Measurements from ENCODE around the gene MRPL42. TPM values are rescaled to one million over a fixed set of nuclear protein-coding genes. Genes with fewer than 3 reads are reported as not detected.

Gene MRPL42
- total RNA-seq, 8 experiments from 2014 or later, result 61.0 to 105 (median 77.9) TPM

DNA sequence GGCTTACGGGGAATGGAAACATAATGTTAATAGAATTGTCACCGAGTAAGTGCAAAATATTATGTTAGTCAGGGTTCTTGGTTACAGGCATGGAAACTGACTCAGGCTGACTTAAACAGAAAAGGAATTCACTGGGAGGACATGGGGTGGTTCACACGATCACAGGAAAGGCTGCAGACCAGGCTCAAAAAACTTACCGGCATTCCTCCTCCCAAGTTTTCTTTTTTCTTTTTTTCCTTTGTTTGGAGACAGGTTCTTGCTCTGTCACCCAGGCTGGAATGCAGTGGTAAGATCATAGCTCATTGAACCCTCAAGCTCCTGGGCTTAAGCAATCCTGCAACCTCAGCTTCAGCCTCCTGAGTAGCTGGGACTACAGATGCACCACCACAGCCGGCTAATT, 13.7 kb upstream of the MRPL42 start:
- no peaks in the 10 kb centered on the region for H3K4me1 ChIP-seq (replicated peaks in 1 of 2)
- no peak overlapping the region for H3K4me3 ChIP-seq
- no peak overlapping the region for H3K27ac ChIP-seq
- in situ Hi-C loops (cut with MboI; ENCODE audit: low pct_unique_long_range_greater_than_20kb in 2 of 9, low sequenced_read_pairs in 9 of 9, unreplicated experiment in 9 of 9), result no loop called here
- ATAC-seq (replicated peaks in 6 of 8), result no peak
- 0 to 100% (median 80%) methylated on average over 1 to 5 of the region's 5 CpGs; no CpG with 5 or more reads in 1 of the 10 experiments for WGBS, 10 experiments

DNA sequence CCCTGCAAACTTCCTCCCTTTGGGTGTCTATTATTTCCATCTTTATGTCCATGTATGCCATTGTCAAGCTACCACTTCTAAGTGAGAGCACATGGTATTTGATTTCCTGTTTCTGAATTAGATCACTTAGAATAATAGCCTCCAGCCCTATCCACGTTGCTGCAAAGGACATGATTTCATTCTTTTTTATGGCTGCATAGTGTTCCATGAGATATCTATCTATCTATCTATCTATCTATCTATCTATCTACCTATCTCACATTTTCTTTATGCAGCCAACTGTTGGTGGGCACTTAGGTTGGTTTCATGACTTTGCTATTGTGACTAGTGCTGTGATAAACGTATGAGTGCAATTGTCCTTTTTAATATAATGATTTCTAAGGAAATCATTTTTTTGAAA, 11.2 kb upstream of the MRPL42 start:
- no peak for ATAC-seq (replicated peaks in 6 of 8)
- in situ Hi-C loops (cut with MboI; ENCODE audit: low pct_unique_long_range_greater_than_20kb in 2 of 9, low sequenced_read_pairs in 9 of 9, unreplicated experiment in 9 of 9), result no loop called here
- Histone ChIP-seq H3K27ac (no peak overlapping the region), H3K4me1 (replicated peaks in 1 of 2) (peaks cover 0 to 7% of the 10 kb centered on the region in 2 donors), H3K4me3 (no peak overlapping the region)
- 25 to 100% (median 83%) methylated on average over 1 to 2 of the region's 2 CpGs; no CpG with 5 or more reads in 1 of the 10 experiments for whole genome bisulfite sequencing, 10 experiments

GRCh38 chr12:93459097-93459496, 8.2 kb upstream of the MRPL42 start:
- no peak for ATAC-seq (replicated peaks in 6 of 8)
- Histone ChIP-seq H3K4me1 (replicated peaks in 1 of 2) (peaks cover 0 to 7% of the 10 kb centered on the region in 2 donors), H3K4me3 (no peak overlapping the region), H3K27ac (no peak overlapping the region)
- in situ Hi-C loops (cut with MboI; ENCODE audit: low pct_unique_long_range_greater_than_20kb in 2 of 9, low sequenced_read_pairs in 9 of 9, unreplicated experiment in 9 of 9), result no loop called here
- WGBS, 10 experiments, result 74 to 96% (median 89%) methylated on average over 1 to 5 of the region's 5 CpGs; no CpG with 5 or more reads in 1 of the 10 experiments

- Histone ChIP-seq H3K27ac (no peak overlapping the region), H3K4me3 (no peak overlapping the region), H3K4me1 (replicated peaks in 1 of 2) (peaks cover 0 to 7% of the 10 kb centered on the region in 2 donors)
- peak in 2 of 8 experiments; percentile 25 to 54 for ATAC-seq (replicated peaks in 6 of 8)
- 20 to 100% (median 71%) methylated on average over 1 to 6 of the region's 6 CpGs; no CpG with 5 or more reads in 1 of the 10 experiments for WGBS, 10 experiments
- in situ Hi-C loops (cut with MboI; ENCODE audit: low pct_unique_long_range_greater_than_20kb in 2 of 9, low sequenced_read_pairs in 9 of 9, unreplicated experiment in 9 of 9), result no loop called here
Measured at GRCh38 chr12:93460003-93460402, 7.3 kb upstream of the MRPL42 start.

- peaks cover 0 to 7% of the 10 kb centered on the region in 2 donors for H3K4me1 ChIP-seq (replicated peaks in 1 of 2)
- ATAC-seq (replicated peaks in 6 of 8), result no peak
- in situ Hi-C loops (cut with MboI; ENCODE audit: low pct_unique_long_range_greater_than_20kb in 2 of 9, low sequenced_read_pairs in 9 of 9, unreplicated experiment in 9 of 9), result no loop called here
- H3K4me3 ChIP-seq, result no peak overlapping the region
- H3K27ac ChIP-seq, result no peak overlapping the region
- 60 to 96% (median 83%) methylated on average over 1 to 7 of the region's 7 CpGs; no CpG with 5 or more reads in 2 of the 10 experiments for WGBS, 10 experiments
Measured at GRCh38 chr12:93460902-93461301, 6.4 kb upstream of the MRPL42 start.

GRCh38 chr12:93461503-93461902, 5.8 kb upstream of the MRPL42 start:
- Histone ChIP-seq H3K4me3 (no peak overlapping the region), H3K27ac (no peak overlapping the region), H3K4me1 (replicated peaks in 1 of 2) (peaks cover 0 to 7% of the 10 kb centered on the region in 2 donors)
- in situ Hi-C loops (cut with MboI; ENCODE audit: low pct_unique_long_range_greater_than_20kb in 2 of 9, low sequenced_read_pairs in 9 of 9, unreplicated experiment in 9 of 9), result no loop called here
- WGBS, 10 experiments, result 71 to 100% (median 100%) methylated on average over 1 to 3 of the region's 3 CpGs; no CpG with 5 or more reads in 1 of the 10 experiments
- no peak for ATAC-seq (replicated peaks in 6 of 8)

- no peak overlapping the region for H3K4me3 ChIP-seq
- in situ Hi-C loops (cut with MboI; ENCODE audit: low pct_unique_long_range_greater_than_20kb in 2 of 9, low sequenced_read_pairs in 9 of 9, unreplicated experiment in 9 of 9), result no loop called here
- H3K4me1 ChIP-seq (replicated peaks in 1 of 2), result peaks cover 6 to 15% of the 10 kb centered on the region in 2 donors
- ATAC-seq (replicated peaks in 6 of 8), result no peak
- no peak overlapping the region for H3K27ac ChIP-seq
- 78 to 100% (median 96%) methylated on average over 1 to 4 of the region's 5 CpGs; no CpG with 5 or more reads in 2 of the 10 experiments for WGBS, 10 experiments
Measured at GRCh38 chr12:93465841-93466240, 1.5 kb upstream of the MRPL42 start.

DNA sequence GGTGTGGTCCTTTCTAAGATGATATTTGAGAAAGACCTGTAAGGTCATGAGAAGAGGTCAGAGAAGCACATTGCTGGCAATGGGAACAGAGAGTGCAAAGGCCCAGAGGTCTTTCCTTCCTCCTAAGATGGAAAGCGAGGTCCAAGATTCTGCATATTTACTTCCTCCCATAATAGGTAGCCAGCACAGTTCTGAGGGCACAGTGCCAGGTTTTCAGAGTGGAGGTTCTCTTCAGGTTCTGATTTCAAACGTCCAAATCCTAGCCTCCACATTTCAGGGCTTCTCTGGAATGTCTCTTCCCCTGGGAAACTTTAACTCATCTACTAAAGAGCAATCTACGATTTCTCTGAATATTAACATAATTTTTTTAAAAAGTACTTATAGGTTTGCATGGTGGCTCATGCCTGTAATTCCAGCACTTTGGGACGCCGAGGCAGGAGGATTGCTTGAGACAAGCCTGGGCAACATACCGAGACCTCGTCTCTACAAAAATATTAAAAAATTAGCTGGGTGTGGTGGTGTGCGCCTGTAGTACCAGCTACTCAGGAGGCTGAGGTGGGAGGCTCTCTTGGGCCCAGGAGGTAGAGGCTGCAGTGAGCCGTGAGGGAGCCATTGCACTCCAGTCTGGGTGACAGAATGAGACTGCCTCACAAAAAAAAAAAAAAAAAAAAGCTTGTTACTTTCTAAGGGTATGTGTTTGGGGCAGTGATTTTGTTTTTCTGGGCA, 526 bp upstream of the MRPL42 start:
- Histone ChIP-seq H3K4me3 (peak overlapping the region; percentile 71 to 92 (median 85)), H3K4me1 (replicated peaks in 1 of 2) (peaks cover 6 to 15% of the 10 kb centered on the region in 2 donors), H3K27ac (no peak overlapping the region)
- in situ Hi-C loops (cut with MboI; ENCODE audit: low pct_unique_long_range_greater_than_20kb in 2 of 9, low sequenced_read_pairs in 9 of 9, unreplicated experiment in 9 of 9), result no loop called here
- WGBS, 10 experiments, result 67 to 100% (median 89%) methylated on average over 1 to 6 of the region's 9 CpGs
- peak in 1 of 8 experiments; percentile 36 for ATAC-seq (replicated peaks in 6 of 8)

GRCh38 chr12:93468008-93468371, 676 bp downstream of the MRPL42 start:
- in situ Hi-C loops (cut with MboI; ENCODE audit: low pct_unique_long_range_greater_than_20kb in 2 of 9, low sequenced_read_pairs in 9 of 9, unreplicated experiment in 9 of 9), result no loop called here
- WGBS, 10 experiments, result 0 to 6% (median 0%) methylated on average over 1 to 7 of the region's 7 CpGs; no CpG with 5 or more reads in 3 of the 10 experiments
- ATAC-seq (replicated peaks in 6 of 8), result peak in 4 of 8 experiments; percentile 6 to 19 (median 10)
- Histone ChIP-seq H3K4me1 (replicated peaks in 1 of 2) (peaks cover 6 to 15% of the 10 kb centered on the region in 2 donors), H3K27ac (peak overlapping the region; percentile 94 to 98), H3K4me3 (peak overlapping the region; percentile 71 to 92 (median 85))

GRCh38 chr12:93469386-93469785, 2.1 kb downstream of the MRPL42 start:
- Histone ChIP-seq H3K4me1 (replicated peaks in 1 of 2) (peaks cover 6 to 15% of the 10 kb centered on the region in 2 donors), H3K27ac (no peak overlapping the region), H3K4me3 (peak overlapping the region in 1 of 5 donors; percentile 85)
- in situ Hi-C loops (cut with MboI; ENCODE audit: low pct_unique_long_range_greater_than_20kb in 2 of 9, low sequenced_read_pairs in 9 of 9, unreplicated experiment in 9 of 9), result no loop called here
- no peak for ATAC-seq (replicated peaks in 6 of 8)

- no peak for ATAC-seq (replicated peaks in 6 of 8)
- Histone ChIP-seq H3K4me1 (replicated peaks in 1 of 2) (no peaks in the 10 kb centered on the region), H3K4me3 (no peak overlapping the region), H3K27ac (no peak overlapping the region)
- in situ Hi-C loops (cut with MboI; ENCODE audit: low pct_unique_long_range_greater_than_20kb in 2 of 9, low sequenced_read_pairs in 9 of 9, unreplicated experiment in 9 of 9), result loop anchor here in 1 of 9 experiments (25.0 kb wide), 1 partner anchor 636 kb away; no protein-coding TSS in a partner anchor
Measured at GRCh38 chr12:93476555-93476954, 9.2 kb downstream of the MRPL42 start.

- H3K4me1 ChIP-seq (replicated peaks in 1 of 2), result no peaks in the 10 kb centered on the region
- in situ Hi-C loops (cut with MboI; ENCODE audit: low pct_unique_long_range_greater_than_20kb in 2 of 9, low sequenced_read_pairs in 9 of 9, unreplicated experiment in 9 of 9), result loop anchor here in 1 of 9 experiments (25.0 kb wide), 1 partner anchor 630 kb away; no protein-coding TSS in a partner anchor
- no peak overlapping the region for H3K27ac ChIP-seq
- 81 to 100% (median 95%) methylated on average over 3 to 5 of the region's 5 CpGs; no CpG with 5 or more reads in 6 of the 10 experiments for WGBS, 10 experiments
- no peak for ATAC-seq (replicated peaks in 6 of 8)
- H3K4me3 ChIP-seq, result no peak overlapping the region
Measured at GRCh38 chr12:93482721-93483120, 15.4 kb downstream of the MRPL42 start.

GRCh38 chr12:93483151-93483807, 16.0 kb downstream of the MRPL42 start:
- no peak for ATAC-seq (replicated peaks in 6 of 8)
- no peak overlapping the region for H3K4me3 ChIP-seq
- in situ Hi-C loops (cut with MboI; ENCODE audit: low pct_unique_long_range_greater_than_20kb in 2 of 9, low sequenced_read_pairs in 9 of 9, unreplicated experiment in 9 of 9), result loop anchor here in 1 of 9 experiments (25.0 kb wide), 1 partner anchor 629 kb away; no protein-coding TSS in a partner anchor
- no peak overlapping the region for H3K27ac ChIP-seq
- H3K4me1 ChIP-seq (replicated peaks in 1 of 2), result no peaks in the 10 kb centered on the region
- WGBS, 10 experiments, result 82 to 100% (median 94%) methylated on average over 2 to 4 of the region's 4 CpGs
